GM18951 (cell line): ENCODE measurements around the gene CMTM4.
"Not testable (repeated sequence)": the region's sequence is repeated elsewhere in the genome, so short reads cannot be mapped to it uniquely, and the experiment has no call there.

Source experiments
- POLR2A ChIP-seq: IDR thresholded peaks from 4 replicates; pipeline ENCODE4 v1.6.1; 2011; ENCODE audit warnings: mild to moderate bottlenecking; ENCODE audit not compliant: insufficient read length, insufficient read depth; ENCODE audit errors: extremely low read depth
- in situ Hi-C: fragments of 300-500 bp; cut with MboI; formaldehyde crosslinking; loops from one replicate; pipeline ENCODE4 v1.12.0; 2022; ENCODE audit warnings: low sequenced_read_pairs, mixed read lengths, inconsistent platforms; ENCODE audit not compliant: unreplicated experiment

The CMTM4 gene

GRCh38 chr16:66617728-66618127, 78.8 kb downstream of the CMTM4 start:
- in situ Hi-C loops, result no loop called here
- TF ChIP-seq POLR2A, result no peak

GRCh38 chr16:66617010-66617434, 79.5 kb downstream of the CMTM4 start:
- no peak for TF ChIP-seq POLR2A
- in situ Hi-C loops, result no loop called here

GRCh38 chr16:66616592-66616991, 80.0 kb downstream of the CMTM4 start:
- no peak for TF ChIP-seq POLR2A
- in situ Hi-C loops, result no loop called here

GRCh38 chr16:66616169-66616568, 80.4 kb downstream of the CMTM4 start:
- no peak for TF ChIP-seq POLR2A
- in situ Hi-C loops, result no loop called here

GRCh38 chr16:66614161-66614802, 82.3 kb downstream of the CMTM4 start:
- TF ChIP-seq POLR2A, result no peak
- in situ Hi-C loops, result no loop called here

- in situ Hi-C loops, result no loop called here
- no peak for TF ChIP-seq POLR2A
These were observed 84.1 kb downstream of the CMTM4 start for GRCh38 chr16:66612422-66612821.

GRCh38 chr16:66611911-66612310, 84.6 kb downstream of the CMTM4 start:
- in situ Hi-C loops, result not testable (repeated sequence)

GRCh38 chr16:66610111-66610820, 86.3 kb downstream of the CMTM4 start:
- in situ Hi-C loops, result no loop called here
- TF ChIP-seq POLR2A, result no peak

GRCh38 chr16:66609139-66609510, 87.4 kb downstream of the CMTM4 start:
- in situ Hi-C loops, result no loop called here
- TF ChIP-seq POLR2A, result no peak

- TF ChIP-seq POLR2A, result no peak
- in situ Hi-C loops, result no loop called here
These were observed 88.1 kb downstream of the CMTM4 start for GRCh38 chr16:66608241-66609138.

- TF ChIP-seq POLR2A, result peak; percentile 22
- in situ Hi-C loops, result no loop called here
These were observed 90.4 kb downstream of the CMTM4 start for GRCh38 chr16:66605979-66606751.

GRCh38 chr16:66605177-66605978, 91.2 kb downstream of the CMTM4 start:
- TF ChIP-seq POLR2A, result no peak
- in situ Hi-C loops, result no loop called here
